HCT116 (cell line): ENCODE data around the gene METTL25B. TPM values are rescaled to one million over a fixed set of nuclear protein-coding genes. Genes with fewer than 3 reads are reported as not detected.

ENCODE experiments used
- ATAC-seq: fragments of 200-7000 bp; cut with Tn5 transposase; 2 replicates; pipeline ENCODE4 v1.9.1; 2020; ENCODE audit warnings: mild to moderate bottlenecking, moderate library complexity
- BruUV-seq: library from RNA; stranded (reverse); fragments of 400-500 nt; replicated peaks from 2 replicates; lab custom pipeline; 2021; lab: Mats Ljungman, UMichigan
- CTCF ChIA-PET: fragments of 300-600 bp; sonication (Branson Sonifier 250); formaldehyde crosslinking; loops from one replicate; lab custom pipeline; 2021; ENCODE audit warnings: antibody characterized with exemption; lab: Charles Lee
- POLR2A ChIA-PET: fragments of 300-600, 350-600 bp; sonication (Branson Sonifier 250); formaldehyde crosslinking; loops from one replicate; lab custom pipeline; 2021; ENCODE audit warnings: antibody characterized with exemption; lab: Charles Lee
- RAD21 ChIA-PET, 2 experiments: fragments of 300-600 bp; sonication (Branson Sonifier 250); formaldehyde crosslinking; loops; one replicate each; lab custom pipeline; 2023; ENCODE audit warnings: low total read pairs in 2 of 2; ENCODE audit not compliant: uncharacterized antibody in 2 of 2, unreplicated experiment in 2 of 2, low non-redundant PET in 1 of 2; lab: Charles Lee
- DNase-seq: peaks from one replicate; pipeline ENCODE4 v3.0.0-alpha.2; 2010; ENCODE audit warnings: low read depth, low spot score
- H2AFZ ChIP-seq: fragments of 200-600 bp; shearing (Covaris generic), sonication (generic); 2 replicates; pipeline ENCODE4 v1.6.1; 2017; ENCODE audit warnings: low read depth, mixed run types, mixed read lengths, antibody characterized with exemption, low read length; ENCODE audit not compliant: poor library complexity, severe bottlenecking
- H3K27ac ChIP-seq: 2 replicates; pipeline ENCODE4 v1.5.1; 2012; ENCODE audit warnings: low read depth, low read length
- H3K27me3 ChIP-seq: fragments of 200-600 bp; sonication (generic); 2 replicates; pipeline ENCODE4 v1.6.1; 2016; ENCODE audit warnings: mixed run types, low read length, mixed read lengths; ENCODE audit not compliant: insufficient read depth
- H3K36me3 ChIP-seq, 2 experiments: fragments of 200-500 bp in 1 of 2; fragments of 200-600 bp in 1 of 2; sonication (Bioruptor generic) in 1 of 2; sonication (generic) in 1 of 2; 2 replicates each; pipeline versions ENCODE4 v1.5.1 to v1.6.1; 2014 to 2016; ENCODE audit warnings: low read length in 2 of 2, inconsistent platforms in 1 of 2, mixed read lengths in 1 of 2, mixed run types in 1 of 2; ENCODE audit not compliant: insufficient read depth in 2 of 2, control insufficient read depth in 1 of 2
- H3K4me1 ChIP-seq, 2 experiments: fragments of 200-600 bp in 1 of 2; sonication (generic) in 1 of 2; 2 replicates each; pipeline versions ENCODE4 v1.5.1 to v1.6.1; 2012 to 2017; ENCODE audit warnings: low read length in 2 of 2, inconsistent platforms in 1 of 2, mild to moderate bottlenecking in 1 of 2, mixed read lengths in 1 of 2, mixed run types in 1 of 2, moderate library complexity in 1 of 2; ENCODE audit not compliant: insufficient read depth in 2 of 2, control insufficient read depth in 1 of 2
- H3K4me2 ChIP-seq: fragments of 200-600 bp; sonication (generic); 2 replicates; pipeline ENCODE4 v1.6.1; 2017; ENCODE audit warnings: mixed run types, low read length, mixed read lengths
- H3K4me3 ChIP-seq, 2 experiments: fragments of 200-600 bp in 1 of 2; sonication (generic) in 1 of 2; replicated peaks in 1 of 2; 2 replicates each; pipeline ENCODE4 v1.5.1; 2011 to 2016; ENCODE audit warnings: low read length in 2 of 2, control low read depth in 1 of 2, low read depth in 1 of 2, mild to moderate bottlenecking in 1 of 2, mixed read lengths in 1 of 2, mixed run types in 1 of 2
- H3K79me2 ChIP-seq: fragments of 200-600 bp; sonication (generic); 2 replicates; pipeline ENCODE4 v1.6.1; 2017; ENCODE audit warnings: mild to moderate bottlenecking, mixed run types, low read length, moderate library complexity, mixed read lengths; ENCODE audit not compliant: insufficient read depth
- H3K9ac ChIP-seq: fragments of 200-600 bp; sonication (generic); 2 replicates; pipeline ENCODE4 v1.6.1; 2016; ENCODE audit warnings: low read length, mixed read lengths
- H3K9me2 ChIP-seq: fragments of 200-600 bp; sonication (generic), shearing (Covaris generic); 2 replicates; pipeline ENCODE4 v1.6.1; 2017; ENCODE audit warnings: mixed run types, mild to moderate bottlenecking, moderate library complexity; ENCODE audit not compliant: insufficient read depth
- H3K9me3 ChIP-seq, 2 experiments: fragments of 200-500 bp in 1 of 2; fragments of 200-600 bp in 1 of 2; sonication (Bioruptor generic) in 1 of 2; sonication (generic) in 1 of 2; 2 replicates each; pipeline ENCODE4 v1.6.1; 2014 to 2017; ENCODE audit warnings: low read length in 2 of 2, mixed read lengths in 2 of 2, inconsistent platforms in 1 of 2, low read depth in 1 of 2, mild to moderate bottlenecking in 1 of 2, mixed run types in 1 of 2, moderate library complexity in 1 of 2; ENCODE audit not compliant: control insufficient read depth in 1 of 2, insufficient read depth in 1 of 2
- H4K20me1 ChIP-seq: fragments of 200-600 bp; sonication (generic), shearing (Covaris generic); 2 replicates; pipeline ENCODE4 v1.6.1; 2017; ENCODE audit warnings: mixed run types, mild to moderate bottlenecking, moderate library complexity; ENCODE audit not compliant: insufficient read depth
- ATF3 ChIP-seq: IDR thresholded peaks from 2 replicates; pipeline ENCODE4 v1.6.1; 2012
- EGR1 ChIP-seq: IDR thresholded peaks from 2 replicates; pipeline ENCODE4 v1.6.1; 2012; ENCODE audit warnings: low read depth
- FOSL1 ChIP-seq: IDR thresholded peaks from 2 replicates; pipeline ENCODE4 v1.6.1; 2012; ENCODE audit warnings: low read depth
- JUND ChIP-seq: IDR thresholded peaks from 2 replicates; pipeline ENCODE4 v1.6.1; 2012
- MAX ChIP-seq: IDR thresholded peaks from 2 replicates; pipeline ENCODE4 v1.6.1; 2012
- TCF7L2 ChIP-seq: IDR thresholded peaks from 2 replicates; pipeline ENCODE4 v1.7.0; 2011; ENCODE audit warnings: borderline replicate concordance, inconsistent platforms; ENCODE audit not compliant: insufficient read depth, insufficient read length; ENCODE audit errors: extremely low read depth
- YY1 ChIP-seq: IDR thresholded peaks from 2 replicates; pipeline ENCODE4 v1.6.1; 2011; ENCODE audit warnings: low read length, low read depth, moderate library complexity, mild to moderate bottlenecking; ENCODE audit not compliant: insufficient replicate concordance; ENCODE audit errors: extremely low read depth
- ZBTB33 ChIP-seq: IDR thresholded peaks from 2 replicates; pipeline ENCODE4 v1.6.1; 2011; ENCODE audit warnings: mild to moderate bottlenecking, low read length, moderate library complexity; ENCODE audit not compliant: insufficient replicate concordance; ENCODE audit errors: extremely low read depth
- ZNF274 ChIP-seq: fragments of 200-500 bp; sonication (Bioruptor generic); IDR thresholded peaks from 2 replicates; pipeline ENCODE4 v1.6.1; 2014; ENCODE audit warnings: mild to moderate bottlenecking, low read depth, low read length, inconsistent platforms
- intact Hi-C: fragments of 100-400 bp; cut with micrococcal nuclease; formaldehyde crosslinking; loops from 2 replicates; pipeline ENCODE4 v1.10.0; 2022
- total RNA-seq: library from RNA; stranded (reverse); gene quantifications from one replicate; pipeline ENCODE4 v1.2.1, GENCODE V29; 2021; ENCODE audit not compliant: unreplicated experiment
- TF ChIP-seq, protein P1 (sequence below): IDR thresholded peaks from 2 replicates; pipeline ENCODE4 v1.6.1; 2012; ENCODE audit warnings: low read depth
- TF ChIP-seq, protein P2 (sequence below), 3 experiments: fragments of 200-600 bp in 1 of 3; sonication (generic) in 1 of 3; IDR thresholded peaks in 2 of 3; conservative IDR thresholded peaks in 1 of 3; 2 replicates each; pipeline ENCODE4 v1.5.1; 2012 to 2017; ENCODE audit warnings: low read depth in 2 of 3, low read length in 2 of 3, antibody characterized with exemption in 1 of 3, borderline replicate concordance in 1 of 3, control low read depth in 1 of 3, mild to moderate bottlenecking in 1 of 3, mixed read lengths in 1 of 3, mixed run types in 1 of 3, moderate library complexity in 1 of 3; ENCODE audit not compliant: insufficient read depth in 1 of 3

METTL25B gene
- total RNA-seq, 1 experiment from 2014 or later = 36.5 TPM

DNA sequence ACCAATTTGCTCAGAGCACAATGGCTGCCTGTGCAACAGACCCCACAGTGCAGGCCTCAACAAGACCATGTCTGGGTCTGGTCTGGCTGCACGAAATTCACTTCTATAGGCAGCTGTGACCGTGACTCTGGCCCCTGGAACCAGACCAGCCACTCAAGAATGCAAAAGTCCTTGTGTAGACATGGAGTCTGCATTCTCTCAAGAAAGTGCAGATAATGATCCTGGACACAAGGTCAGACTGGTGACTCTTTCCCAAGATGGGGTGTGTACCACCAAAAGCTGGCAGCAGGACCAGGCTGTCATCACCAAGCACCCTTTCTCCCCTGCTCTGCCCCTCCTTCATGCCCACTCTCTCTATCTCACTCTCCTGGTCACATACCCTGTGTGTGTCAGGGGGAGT, 7.1 kb upstream of the METTL25B start:
- Histone ChIP-seq H2AFZ (no peak overlapping the region), H3K9me2 (no peaks in the 10 kb centered on the region), H4K20me1 (peaks cover 22% of the 10 kb centered on the region; the same call in 1 of the 2 replicates), H3K9me3 (no peaks in the 10 kb centered on the region), H3K4me1 (peaks cover 9 to 11% of the 10 kb centered on the region in 2 experiments), H3K27me3 (no peaks in the 10 kb centered on the region), H3K9ac (no peak overlapping the region), H3K79me2 (peaks cover 58% of the 10 kb centered on the region), H3K4me2 (no peak overlapping the region), H3K27ac (no peak overlapping the region), H3K36me3 (peaks cover 29 to 45% of the 10 kb centered on the region in 2 experiments), H3K4me3 (no peak overlapping the region)
- intact Hi-C loops = no loop called here
- BruUV-seq = no TSS peak
- ChIA-PET CTCF (interaction anchor here (1.4 to 10.8 kb wide), 4 partner anchors 9 to 94 kb away, joined by 3 to 508 read pairs (median 5); no protein-coding TSS in a partner anchor), RAD21 (no interaction called here), POLR2A (interaction anchor here (0.8 to 0.9 kb wide), 2 partner anchors 15 to 34 kb away, joined by 3 read pairs; partner anchors contain the start of gene CRABP2)
- no peak for ATAC-seq
- DNase-seq = no peak
- no peak for TF ChIP-seq MAX
- TF ChIP-seq ZNF274 = no peak
- no peak for TF ChIP-seq FOSL1
- TF ChIP-seq, protein P1, sequence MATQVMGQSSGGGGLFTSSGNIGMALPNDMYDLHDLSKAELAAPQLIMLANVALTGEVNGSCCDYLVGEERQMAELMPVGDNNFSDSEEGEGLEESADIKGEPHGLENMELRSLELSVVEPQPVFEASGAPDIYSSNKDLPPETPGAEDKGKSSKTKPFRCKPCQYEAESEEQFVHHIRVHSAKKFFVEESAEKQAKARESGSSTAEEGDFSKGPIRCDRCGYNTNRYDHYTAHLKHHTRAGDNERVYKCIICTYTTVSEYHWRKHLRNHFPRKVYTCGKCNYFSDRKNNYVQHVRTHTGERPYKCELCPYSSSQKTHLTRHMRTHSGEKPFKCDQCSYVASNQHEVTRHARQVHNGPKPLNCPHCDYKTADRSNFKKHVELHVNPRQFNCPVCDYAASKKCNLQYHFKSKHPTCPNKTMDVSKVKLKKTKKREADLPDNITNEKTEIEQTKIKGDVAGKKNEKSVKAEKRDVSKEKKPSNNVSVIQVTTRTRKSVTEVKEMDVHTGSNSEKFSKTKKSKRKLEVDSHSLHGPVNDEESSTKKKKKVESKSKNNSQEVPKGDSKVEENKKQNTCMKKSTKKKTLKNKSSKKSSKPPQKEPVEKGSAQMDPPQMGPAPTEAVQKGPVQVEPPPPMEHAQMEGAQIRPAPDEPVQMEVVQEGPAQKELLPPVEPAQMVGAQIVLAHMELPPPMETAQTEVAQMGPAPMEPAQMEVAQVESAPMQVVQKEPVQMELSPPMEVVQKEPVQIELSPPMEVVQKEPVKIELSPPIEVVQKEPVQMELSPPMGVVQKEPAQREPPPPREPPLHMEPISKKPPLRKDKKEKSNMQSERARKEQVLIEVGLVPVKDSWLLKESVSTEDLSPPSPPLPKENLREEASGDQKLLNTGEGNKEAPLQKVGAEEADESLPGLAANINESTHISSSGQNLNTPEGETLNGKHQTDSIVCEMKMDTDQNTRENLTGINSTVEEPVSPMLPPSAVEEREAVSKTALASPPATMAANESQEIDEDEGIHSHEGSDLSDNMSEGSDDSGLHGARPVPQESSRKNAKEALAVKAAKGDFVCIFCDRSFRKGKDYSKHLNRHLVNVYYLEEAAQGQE = no peak
- TF ChIP-seq YY1 = no peak
- TF ChIP-seq ATF3 = no peak
- TF ChIP-seq ZBTB33 = no peak
- TF ChIP-seq, protein P2, sequence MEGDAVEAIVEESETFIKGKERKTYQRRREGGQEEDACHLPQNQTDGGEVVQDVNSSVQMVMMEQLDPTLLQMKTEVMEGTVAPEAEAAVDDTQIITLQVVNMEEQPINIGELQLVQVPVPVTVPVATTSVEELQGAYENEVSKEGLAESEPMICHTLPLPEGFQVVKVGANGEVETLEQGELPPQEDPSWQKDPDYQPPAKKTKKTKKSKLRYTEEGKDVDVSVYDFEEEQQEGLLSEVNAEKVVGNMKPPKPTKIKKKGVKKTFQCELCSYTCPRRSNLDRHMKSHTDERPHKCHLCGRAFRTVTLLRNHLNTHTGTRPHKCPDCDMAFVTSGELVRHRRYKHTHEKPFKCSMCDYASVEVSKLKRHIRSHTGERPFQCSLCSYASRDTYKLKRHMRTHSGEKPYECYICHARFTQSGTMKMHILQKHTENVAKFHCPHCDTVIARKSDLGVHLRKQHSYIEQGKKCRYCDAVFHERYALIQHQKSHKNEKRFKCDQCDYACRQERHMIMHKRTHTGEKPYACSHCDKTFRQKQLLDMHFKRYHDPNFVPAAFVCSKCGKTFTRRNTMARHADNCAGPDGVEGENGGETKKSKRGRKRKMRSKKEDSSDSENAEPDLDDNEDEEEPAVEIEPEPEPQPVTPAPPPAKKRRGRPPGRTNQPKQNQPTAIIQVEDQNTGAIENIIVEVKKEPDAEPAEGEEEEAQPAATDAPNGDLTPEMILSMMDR (IDR thresholded peaks at IDR 0.05 in 2 of 3, conservative IDR thresholded peaks at IDR 0.05 in 1 of 3; ENCODE audit: borderline replicate concordance in 1 of 3, insufficient read depth in 1 of 3, low read depth in 2 of 3, low read length in 2 of 3) = no peak
- no peak for TF ChIP-seq TCF7L2
- no peak for TF ChIP-seq JUND
- TF ChIP-seq EGR1 = no peak
